Embryonic facial prominence (tissue), 1 donor: ENCODE measurements around the gene PIAS1.
"Not testable (repeated sequence)": the region's sequence is repeated elsewhere in the genome, so short reads cannot be mapped to it uniquely, and the experiment has no call there.

ENCODE experiments used
- DNase-seq: peaks from one replicate; pipeline ENCODE4 v3.0.0-alpha.2; 2016; ENCODE audit errors: extremely low spot score

The PIAS1 gene

DNA sequence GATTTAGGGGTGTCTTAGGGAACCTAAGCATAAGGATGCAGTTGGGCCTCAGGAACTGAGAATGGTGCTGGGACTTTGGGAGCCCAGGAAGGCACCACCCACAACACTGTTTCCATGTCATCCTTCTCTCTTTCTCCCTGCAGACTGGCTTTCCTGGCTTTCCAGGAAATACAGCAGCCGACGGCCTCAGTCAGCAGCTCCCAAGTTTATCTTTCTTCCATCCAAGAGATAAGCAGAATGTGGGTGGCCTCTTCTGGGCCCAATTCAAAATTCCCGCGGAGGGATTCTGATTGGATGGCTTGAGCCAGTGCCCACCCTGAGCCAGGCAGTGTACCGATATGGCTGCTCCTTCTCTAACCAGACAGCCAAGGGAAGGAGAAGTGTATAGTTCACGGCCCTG is 179.9 kb downstream of the PIAS1 start:
- DNase-seq: no peak

DNA sequence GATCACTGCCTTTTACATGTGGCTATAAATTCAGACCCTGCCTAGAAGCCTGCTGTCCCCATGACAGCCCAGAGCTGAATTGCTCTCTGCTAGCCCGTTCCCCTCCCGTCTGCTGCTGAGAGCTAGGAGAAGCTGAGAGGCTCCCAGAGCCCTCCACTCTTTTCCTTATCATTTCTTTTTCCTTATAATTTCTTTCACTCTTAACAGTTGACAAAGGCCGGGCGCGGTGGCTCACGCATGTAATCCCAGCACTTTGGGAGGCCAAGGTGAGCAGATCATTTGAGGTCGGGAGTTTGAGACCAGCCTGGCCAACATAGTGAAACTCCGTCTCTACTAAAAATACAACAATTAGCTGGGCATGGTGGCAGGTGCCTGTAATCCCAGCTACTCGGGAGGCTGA is 180.4 kb downstream of the PIAS1 start:
- DNase-seq: not testable (repeated sequence)

DNA sequence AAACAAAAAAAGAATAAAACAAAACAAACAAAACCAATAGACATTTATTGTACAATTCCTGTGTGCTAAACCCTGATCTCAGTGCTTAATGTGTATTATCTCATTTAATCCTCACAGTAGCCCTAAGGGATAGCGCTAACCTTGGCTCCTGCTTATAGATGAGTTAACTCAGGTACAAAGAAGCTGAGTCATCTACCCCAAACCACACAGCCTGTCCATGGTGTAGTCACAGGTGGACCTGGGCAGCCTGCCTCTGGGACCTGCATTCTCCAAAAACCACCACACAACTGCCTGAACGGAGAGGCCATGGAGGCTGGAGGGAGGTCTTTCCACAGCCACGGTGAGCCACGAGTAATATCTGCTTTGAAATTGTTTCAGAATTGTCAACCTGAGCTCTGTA is 180.9 kb downstream of the PIAS1 start:
- DNase-seq: no peak

DNA sequence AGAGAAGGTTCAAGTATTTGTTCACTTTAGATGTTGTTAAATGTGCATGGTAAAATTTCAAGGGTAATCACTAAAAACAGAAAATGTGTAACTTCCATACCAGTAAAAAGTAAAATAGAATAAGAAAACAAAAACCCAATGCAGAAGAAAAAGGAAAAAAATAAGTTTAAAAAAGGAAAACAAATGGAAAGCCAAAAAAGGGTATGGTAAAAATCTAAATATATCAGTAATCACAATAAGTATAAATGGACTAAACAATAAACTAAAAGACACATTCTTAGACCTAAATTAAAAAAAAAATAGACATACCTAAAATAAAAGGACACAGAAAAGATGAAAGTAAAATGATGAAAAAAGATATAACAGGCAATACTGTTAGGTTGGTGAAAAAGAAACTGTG is 184.9 kb downstream of the PIAS1 start:
- DNase-seq: no peak

DNA sequence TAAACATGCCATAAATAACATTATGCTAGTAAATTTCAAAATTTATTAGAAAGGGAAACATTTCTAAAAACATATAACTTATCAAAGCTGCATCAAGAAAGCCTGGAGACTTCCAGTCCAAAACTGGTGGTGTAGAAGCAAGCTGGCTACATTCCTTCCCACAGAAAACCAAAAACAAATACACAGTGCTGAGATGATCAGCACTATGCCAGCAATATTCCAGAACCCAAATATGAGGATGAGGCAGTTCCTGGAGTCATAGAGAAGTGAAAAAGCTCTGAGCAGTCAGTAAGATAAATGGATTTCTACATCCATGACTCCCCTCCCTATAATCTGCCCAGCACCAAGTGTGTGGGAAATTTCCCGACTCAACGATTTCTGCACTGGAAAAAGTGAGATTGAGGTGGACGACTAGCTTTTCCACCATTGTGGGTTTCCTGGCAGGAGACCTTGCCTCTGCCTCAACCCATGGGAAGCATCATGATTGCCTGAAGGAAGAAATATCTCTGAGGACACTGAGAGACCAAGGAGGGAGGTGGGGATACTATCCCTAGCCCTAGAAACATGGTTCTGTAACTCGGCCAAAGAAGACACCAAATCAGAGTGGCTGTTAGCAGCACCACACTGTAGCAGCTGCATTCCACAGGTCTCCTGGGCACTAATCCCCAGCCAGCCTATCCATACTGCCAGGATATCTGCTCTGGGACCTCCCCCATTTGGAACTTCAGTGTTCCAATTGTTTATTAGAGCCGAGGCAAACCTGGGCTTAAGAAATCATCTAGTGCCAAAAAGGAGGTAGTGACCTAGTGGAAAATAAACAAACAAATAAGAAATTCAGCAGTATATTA is 187.2 kb downstream of the PIAS1 start:
- no peak for DNase-seq
